Hindlimb muscle (tissue), 1 donor: ENCODE measurements around the gene ITGB3BP. TPM values are rescaled to one million over a fixed set of nuclear protein-coding genes. Genes with fewer than 3 reads are reported as not detected.
A peak's percentile ranks its signal among the peaks of the same experiment; 100 is the strongest.
"Not testable (repeated sequence)": the region's sequence is repeated elsewhere in the genome, so short reads cannot be mapped to it uniquely, and the experiment has no call there.

Experiments used
- DNase-seq: peaks from one replicate; pipeline ENCODE4 v3.0.0-alpha.2; 2013
- polyA plus RNA-seq: library from polyadenylated mRNA; unstranded; fragments of 120-200 nt; gene quantifications from one replicate; pipeline ENCODE4 v1.2.1, GENCODE V29; 2013; ENCODE audit not compliant: insufficient read length

The ITGB3BP gene
- polyA plus RNA-seq, 1 donor: 31.1 TPM

DNA sequence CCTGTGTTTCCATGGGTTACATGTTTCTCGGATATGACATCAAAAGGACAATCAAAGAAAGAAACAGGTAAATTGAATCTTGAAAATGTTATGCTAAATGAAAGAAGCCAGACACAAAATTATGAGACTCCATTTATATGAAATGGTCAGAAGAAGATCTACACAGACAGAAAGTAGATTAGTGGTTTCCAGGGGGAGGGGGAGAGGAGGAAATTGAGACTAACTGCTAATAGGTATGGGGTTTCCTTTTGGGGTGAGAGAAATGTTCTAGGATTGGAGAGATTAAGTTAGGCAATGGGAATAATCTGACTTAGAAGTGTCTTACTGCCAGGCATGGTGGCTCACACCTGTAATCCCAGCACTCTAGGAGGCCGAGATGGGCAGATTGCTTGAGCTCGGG lies 21.8 kb downstream of the ITGB3BP start:
- DNase-seq: no peak

DNA sequence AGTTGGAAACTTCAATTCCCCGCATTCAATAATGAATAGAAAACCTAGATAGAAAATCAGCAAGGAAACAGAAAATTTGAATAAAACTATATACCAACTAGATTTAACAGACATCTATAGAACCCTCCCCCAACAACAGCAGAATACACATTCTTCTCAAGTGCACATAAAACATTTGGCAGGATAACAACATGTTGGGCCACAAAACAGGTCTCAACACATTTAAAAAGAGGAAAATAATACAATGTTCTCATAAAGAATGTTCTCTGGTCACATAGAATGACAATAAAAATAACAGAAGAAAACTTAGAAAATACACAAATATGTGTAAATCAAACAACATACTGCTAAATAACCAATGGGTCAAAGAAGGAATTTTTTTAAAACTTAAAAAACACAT lies 24.9 kb downstream of the ITGB3BP start:
- DNase-seq: no peak

DNA sequence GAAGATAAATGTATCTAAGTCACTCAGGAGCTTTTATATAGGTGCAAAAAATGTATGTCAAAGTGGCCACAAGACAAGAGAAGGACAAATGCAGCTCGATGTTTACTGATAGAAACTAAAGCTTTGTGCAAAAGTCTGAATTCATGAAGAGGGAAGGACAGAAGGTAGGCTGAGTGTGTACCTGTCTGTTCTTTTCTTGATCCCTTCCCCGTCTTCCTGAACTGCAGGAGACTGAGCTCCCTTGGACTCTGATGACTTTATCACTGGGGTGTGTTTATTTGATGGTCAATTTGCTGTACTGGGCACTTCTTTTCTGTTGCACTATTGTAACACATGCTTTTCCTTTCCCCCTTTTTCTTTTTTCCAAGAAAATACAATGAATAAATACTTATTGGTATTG lies 25.4 kb downstream of the ITGB3BP start:
- DNase-seq: no peak

DNA sequence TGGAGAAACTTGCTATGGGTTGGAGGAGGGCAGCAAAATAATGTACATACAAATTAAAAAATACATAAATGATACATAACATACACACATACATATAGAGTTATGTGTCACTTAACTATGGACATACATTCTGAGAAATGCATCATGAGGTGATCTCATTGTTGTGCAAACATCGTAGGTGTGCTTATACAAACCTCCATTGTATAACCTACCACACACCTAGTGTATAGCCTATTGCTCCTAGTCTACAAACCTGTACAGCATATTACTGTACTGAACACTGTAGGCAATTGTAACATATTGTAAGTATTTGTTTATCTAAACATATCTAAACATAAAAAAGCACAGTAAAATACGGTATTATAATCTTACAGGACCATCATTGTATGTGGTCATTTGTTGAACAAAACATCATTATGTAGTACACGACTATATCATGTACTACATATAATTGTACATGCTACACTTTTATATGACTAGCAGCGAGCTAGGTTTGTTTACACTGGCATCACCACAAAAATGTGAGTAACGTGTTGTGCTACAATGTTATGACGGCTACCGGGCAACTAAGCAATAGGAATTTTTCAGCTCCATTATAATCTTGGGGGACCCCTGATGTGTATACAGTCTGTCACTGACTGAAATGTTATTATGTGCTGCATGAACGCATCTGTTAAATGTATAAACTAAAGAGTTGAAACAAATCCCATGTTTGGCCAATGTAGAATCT lies 35.5 kb downstream of the ITGB3BP start:
- peak; percentile 9 for DNase-seq

DNA sequence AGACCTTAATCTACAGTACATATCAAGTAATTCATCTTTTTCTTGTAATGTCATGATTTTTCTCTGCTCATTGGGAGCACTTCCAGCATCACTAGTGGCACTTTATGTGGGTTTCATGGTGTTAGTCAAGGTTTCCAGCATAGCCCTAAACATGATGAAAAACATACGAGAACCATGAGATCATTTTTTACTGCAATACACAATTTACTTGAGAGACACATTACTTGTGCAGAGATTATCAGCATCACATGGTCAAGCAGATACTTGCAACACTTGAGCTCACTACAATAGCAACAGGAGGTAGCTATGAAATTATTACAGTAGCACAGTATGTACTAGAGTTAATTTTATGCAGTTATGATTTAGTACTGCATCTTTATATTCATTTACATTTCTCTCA lies 36.4 kb downstream of the ITGB3BP start:
- DNase-seq: no peak

DNA sequence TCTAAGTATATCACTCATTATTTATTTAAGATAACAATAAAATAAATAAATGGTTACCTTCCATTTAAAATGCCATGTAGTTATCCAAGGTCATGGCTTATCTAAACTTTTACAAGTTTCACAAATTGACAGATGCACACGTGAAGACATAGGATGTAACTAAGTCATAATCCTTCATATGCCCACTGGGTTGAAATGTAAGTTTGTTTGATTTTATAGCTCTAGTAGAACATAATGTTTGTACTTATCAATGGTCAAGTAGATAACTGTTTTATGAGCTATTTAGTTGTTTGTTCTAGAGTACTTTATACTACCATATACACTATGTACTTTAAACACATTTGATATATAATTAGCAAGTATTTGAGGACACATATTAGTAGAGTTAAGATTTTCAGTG lies 43.0 kb downstream of the ITGB3BP start:
- no peak for DNase-seq

DNA sequence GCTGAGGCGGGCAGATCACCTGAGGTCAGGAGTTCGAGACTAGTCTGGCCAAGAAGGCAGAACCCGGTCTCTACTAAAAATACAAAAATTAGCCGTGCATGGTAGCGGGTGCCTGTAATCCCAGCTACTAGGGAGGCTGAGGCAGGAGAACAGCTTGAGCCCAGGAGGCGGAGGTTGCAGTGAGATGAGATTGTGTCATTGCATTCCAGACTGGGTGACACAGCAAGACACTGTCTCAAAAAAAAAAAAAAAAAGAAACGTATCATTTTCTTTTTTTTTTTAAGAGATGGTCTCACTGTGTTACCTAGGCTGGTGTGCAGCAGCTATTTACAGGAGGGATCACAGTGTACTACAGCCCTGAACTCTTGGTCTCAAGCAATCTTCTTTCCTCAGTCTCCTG lies 47.3 kb downstream of the ITGB3BP start:
- DNase-seq: no peak

DNA sequence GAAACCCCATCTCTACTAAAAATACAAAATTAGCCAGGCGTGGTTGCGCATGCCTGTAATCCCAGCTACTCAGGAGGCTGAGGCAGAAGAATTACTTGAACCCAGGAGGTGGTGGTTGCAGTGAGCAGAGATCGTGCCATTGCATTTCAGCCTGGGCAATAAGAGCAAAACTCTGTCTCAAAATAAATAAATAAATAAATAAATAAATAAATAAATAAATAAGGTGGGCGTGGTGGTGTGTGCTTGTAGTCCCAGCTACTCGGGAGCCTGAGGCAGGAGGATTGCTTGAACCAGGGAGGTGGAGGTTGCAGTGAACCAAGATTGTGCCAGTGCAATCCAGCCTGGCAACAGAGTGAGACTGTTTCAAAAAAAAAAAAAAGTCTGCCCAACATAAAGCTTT lies 54.3 kb downstream of the ITGB3BP start:
- DNase-seq: not testable (repeated sequence)

DNA sequence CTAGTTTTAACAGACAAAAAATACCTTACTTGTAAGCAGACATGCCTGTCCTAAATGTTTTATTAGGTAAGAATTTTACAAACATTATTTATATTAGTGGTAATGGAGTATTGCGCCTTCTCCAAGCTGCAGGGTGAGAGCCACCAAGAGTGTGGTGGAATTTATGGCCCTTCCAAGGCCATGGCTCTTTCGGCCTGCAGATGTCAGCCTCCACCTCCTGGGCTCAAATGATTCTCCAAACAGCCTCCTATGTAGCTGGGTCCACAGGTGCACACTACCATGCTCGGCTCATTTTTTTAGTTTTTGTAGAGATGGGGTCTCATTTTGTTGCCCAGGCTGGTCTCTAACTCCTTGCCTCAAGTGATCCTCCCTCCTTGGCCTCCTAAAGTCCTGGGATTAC lies 56.3 kb downstream of the ITGB3BP start:
- DNase-seq: no peak

DNA sequence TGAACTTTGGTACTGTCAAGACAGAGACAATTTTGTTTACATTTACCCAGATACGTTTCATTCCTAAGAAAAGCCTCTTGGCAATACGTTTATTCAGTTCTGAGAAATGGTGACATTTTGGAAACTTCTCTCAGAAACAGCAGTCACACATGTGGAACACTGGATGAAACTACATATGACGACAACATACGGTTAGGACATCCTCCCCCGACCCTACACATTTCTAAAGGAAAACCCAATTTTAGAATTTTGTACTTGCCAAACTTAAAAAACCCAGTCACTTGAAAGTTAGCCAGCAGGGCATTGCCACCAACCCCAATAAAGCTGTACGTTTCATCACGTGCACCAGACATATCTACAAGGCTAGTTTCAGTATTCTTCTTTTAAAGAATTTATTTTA lies 56.8 kb downstream of the ITGB3BP start:
- DNase-seq: no peak

DNA sequence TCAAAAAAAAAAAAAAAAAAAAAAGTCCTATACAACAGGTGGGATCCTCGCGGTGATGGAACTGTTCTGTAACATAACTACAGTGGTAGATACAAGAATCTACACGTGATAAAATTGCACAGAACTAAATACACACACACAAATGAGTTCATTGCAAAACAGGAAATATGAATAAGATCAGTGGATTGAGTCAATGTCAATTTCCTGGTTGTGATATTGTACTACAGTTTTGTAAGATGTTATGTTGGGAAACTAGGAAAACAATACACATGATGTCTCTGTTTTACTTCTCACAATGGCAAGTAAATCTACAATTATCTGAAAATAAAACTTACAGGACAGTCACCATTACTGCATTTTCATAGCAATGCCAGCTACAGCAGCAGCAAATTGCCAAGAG lies 59.8 kb downstream of the ITGB3BP start:
- no peak for DNase-seq

DNA sequence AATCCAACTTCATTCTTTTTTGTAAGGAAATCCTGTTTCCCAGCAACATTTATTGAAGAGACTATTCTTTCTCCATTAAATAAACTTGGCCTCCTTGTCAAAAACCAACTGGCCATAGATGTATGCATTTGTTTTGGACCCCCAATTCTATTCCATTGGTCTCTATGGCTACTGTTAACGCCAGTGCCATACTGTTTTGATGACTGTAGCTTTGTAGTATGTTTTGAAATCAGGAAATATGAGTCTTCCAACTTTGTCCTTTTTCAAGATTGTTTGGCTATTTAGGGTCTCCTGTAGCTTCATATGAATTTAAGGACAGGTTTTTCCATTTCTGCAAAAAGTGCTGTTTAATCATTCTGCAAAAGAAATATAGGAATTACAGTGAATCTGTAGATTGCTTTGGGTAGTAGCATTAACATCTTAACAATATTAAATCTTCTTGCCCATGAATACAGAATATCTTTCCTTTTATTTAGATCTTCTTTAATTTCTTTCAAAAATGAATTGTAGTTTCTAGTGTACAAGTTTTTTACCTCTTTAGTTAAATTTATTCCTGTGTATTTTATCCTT lies 61.3 kb downstream of the ITGB3BP start:
- DNase-seq: no peak

DNA sequence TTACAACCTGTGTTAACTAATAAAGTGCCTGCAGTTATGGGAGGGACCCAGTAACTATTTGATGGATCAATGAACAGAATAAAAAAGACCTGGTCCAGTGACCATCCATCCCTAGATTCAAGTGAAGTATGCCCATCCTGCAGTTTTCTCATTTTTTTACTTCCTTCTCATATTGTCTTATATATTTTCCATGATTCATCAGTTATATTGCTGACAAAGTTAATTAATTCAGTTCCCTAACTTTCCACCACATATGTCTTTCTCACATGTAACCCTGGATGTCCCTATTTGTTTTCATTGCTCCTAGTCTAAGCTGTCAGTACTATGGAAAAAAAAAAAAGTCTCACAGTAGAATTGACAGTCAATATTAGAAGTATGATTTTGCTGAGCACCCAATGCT lies 64.3 kb downstream of the ITGB3BP start:
- no peak for DNase-seq

DNA sequence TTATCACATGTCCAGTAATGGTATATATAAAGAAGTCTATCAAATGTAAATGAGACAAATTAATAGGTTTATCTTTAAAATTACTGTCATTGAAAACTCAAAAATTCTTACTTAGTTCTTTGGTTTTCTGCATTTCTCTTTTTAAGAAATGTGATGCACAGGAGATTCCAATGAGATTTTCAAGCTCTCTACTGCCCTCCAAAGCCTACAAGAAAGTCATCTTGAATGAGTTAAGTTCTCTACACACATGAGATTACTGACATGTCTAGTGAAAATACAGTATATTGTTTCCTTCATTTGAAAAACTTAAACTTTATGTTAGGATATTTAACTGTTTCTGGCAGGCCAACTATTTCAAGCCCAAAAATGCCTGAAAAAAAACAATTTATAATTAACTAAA lies 68.8 kb downstream of the ITGB3BP start:
- no peak for DNase-seq

DNA sequence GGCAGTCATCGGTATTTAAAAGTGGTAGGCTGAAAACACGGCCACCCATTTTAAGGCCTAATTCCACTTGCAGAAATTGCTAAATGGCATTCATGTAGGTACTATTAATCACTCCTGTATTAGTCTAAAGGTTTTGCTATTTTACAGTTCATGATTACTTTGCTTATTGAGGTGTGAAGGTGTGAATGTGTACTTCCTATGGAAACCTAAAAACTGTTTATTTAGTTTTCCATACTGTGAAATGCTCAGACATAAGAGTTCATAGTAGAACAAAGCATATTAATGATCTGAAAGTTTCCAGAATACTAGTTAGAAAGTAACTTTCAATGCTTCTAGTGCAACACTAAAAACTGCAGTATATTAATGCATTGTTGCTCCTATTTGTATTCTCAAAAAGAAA lies 69.8 kb downstream of the ITGB3BP start:
- DNase-seq: no peak

DNA sequence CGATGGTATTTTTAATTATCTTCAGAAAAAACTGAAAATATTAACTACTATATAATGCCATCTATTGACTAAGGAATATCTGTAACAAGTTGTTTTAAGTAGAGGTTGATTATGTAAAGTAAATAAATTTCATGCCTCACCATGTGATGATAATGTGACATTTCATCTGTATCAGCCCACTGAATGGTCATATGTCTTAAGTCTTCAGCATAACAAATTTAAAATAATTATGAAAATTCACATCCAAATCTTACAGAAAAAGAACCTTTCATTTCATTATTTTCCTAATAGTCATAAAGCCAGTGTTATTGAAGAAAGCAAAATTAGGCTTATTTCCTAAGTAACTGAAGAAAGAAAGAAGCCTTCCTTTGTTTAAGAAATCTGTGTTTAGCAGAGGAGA lies 72.6 kb downstream of the ITGB3BP start:
- no peak for DNase-seq

DNA sequence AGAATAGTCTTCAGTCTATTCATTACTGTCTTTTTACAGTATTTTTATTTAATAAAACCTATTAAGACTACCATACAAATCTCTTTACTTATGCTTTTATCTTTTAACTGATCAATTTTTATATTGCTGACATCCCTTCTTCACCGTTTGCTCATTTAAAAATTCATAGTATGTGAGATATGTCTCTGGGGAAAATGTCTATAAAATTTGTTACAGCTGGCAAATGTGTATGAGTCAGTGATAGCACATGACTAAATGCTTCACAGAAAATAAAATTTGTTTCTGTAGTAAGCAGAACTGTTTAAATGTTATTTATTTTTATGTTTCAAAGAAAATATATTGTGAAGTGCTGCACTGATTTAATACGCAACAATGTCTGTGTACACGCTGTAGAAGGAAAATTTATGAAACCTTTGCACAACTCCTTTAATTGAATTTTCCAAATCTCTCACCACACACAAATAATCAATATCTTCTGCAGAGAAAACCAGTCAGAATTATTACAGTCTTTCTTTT lies 74.2 kb downstream of the ITGB3BP start:
- DNase-seq: no peak

DNA sequence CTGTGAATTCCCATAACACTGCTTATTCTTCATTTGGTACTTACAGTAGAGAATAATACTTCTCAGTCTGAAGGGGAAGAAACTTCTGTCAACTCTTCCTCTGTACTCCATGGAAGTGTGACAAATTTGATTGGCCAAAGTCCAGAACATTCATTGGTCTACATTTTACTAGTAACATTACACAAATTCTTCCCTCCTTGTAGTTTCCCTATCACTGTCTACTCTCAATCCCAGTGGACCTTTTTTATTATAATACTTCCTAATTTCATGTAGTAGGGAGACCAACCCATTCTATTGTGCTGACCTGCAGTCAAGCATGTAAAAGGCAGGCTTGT lies 80.9 kb downstream of the ITGB3BP start:
- DNase-seq: peak; percentile 7

DNA sequence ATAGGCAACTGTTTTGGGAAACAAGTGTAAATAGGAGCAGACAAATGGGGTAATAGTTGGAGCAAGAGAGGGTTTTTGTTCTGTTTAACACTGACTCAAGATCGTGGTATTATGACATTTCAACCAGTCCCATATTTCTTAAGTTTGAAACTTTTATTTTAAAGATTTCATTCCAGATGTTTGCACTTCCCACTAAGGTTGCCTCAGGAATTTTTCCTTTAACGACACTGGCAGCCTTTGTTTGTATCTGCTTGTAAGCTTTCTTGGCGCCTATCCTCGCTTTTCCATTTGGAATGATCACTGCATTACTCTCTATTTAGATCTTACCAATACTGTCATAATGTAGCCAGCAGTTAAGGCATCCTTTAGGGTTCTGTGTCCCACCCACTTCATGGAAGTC lies 87.9 kb downstream of the ITGB3BP start:
- DNase-seq: peak; percentile 29

DNA sequence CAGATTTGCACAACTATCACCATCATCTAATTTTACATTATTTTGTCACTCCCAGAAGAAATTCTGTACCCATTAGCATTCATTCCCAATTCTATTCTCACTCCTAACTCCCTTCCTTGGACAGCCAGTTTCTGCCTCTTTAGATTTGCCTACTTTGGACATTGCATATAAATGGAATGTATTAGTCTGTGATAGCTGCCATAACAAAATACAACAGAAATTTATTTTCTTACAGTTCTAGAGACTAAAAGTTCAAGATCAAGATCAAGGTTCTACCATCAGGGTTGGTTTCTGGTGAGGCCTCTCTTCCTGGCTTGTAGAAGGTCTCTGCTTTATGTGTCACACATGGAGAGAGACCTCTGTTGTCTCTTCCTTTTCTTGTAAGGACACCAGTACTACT lies 93.7 kb downstream of the ITGB3BP start:
- no peak for DNase-seq

DNA sequence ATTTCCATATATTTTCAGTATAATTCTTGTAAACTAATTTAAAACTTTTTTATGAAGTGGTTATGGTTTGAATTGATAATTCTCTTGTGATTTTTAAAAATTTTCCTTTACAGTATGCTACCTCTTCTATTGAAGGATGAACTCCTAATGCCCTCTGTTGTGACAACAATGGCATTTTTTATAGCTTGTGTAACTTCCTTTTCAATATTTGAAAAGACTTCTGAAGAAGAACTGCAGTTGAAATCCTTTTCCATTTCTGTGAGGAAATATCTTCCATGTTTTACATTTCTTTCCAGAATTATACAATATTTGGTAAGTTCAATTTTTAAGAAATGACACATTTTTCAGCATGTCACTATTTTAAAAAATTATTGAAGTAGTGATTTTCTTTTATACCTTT lies 94.2 kb downstream of the ITGB3BP start:
- no peak for DNase-seq

DNA sequence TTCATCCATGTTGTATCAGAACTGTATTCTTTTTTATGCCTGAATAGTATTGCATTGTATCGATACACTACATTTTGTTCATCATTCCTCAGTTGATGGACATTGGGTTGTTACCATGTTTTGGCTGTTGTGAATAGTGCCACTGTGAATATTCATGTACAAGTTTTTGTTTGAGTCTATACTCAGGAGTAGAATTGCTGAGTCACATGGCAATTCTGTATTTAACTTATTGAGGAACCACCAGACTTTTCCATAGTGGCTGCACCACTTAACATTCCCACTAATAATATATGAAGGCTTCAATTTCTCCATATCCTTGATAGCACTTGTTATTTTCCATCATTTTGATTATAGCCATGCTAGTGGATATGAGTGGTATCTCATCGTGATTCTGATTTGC lies 99.4 kb downstream of the ITGB3BP start:
- DNase-seq: no peak

DNA sequence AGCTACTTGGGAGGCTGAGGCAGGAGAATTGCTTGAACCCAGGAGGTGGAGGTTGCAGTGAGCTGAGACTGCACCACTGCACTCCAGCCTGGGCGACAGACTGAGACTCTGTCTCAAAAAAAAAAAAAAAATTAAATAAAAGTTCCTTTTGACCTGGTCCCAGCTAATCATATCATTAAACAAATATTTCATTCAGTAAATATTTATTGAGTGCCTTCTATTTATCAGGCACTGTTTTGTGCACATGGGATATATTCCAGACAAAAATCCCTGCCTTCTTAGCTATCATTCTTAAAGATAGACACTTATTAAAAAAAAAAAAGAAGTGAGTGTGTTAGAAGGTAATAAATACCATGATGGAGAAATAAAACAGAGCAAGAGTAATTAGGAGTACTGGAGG lies 102.3 kb downstream of the ITGB3BP start:
- DNase-seq: not testable (repeated sequence)

DNA sequence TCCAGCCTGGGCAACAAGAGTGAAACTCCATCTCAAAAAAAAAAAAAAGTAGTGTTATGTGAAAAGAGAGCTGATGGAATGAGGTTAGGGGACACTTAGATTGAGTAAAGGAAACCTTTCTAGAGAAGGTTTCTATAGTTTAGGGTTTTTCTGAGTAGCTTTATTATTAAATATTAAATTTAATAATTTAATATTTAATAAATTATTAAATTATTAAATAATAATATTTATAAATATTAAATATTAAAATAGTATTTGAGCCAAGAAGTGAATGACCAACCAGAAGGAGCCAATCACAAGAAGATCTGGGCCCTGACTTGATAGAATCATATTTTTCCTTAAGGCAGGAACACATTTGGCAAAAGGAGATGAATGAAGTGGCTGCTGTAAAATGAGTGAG lies 104.9 kb downstream of the ITGB3BP start:
- DNase-seq: no peak
